Neural crest cell (in vitro differentiated cells): ENCODE measurements around the gene SLC15A1. TPM values are rescaled to one million over a fixed set of nuclear protein-coding genes. Genes with fewer than 3 reads are reported as not detected.

ENCODE experiments used
- DNase-seq: peaks from one replicate; pipeline ENCODE4 v3.0.0; 2021; ENCODE audit warnings: low read depth, mixed read lengths, low spot score
- H3K27ac Mint-ChIP-seq: one replicate; pipeline ENCODE4 v1.8.0; 2021; ENCODE audit warnings: mild to moderate bottlenecking, mixed read lengths; ENCODE audit not compliant: unreplicated experiment
- H3K27me3 Mint-ChIP-seq: 2 replicates; pipeline ENCODE4 v1.8.0; 2021; ENCODE audit warnings: low read depth, mild to moderate bottlenecking, mixed read lengths
- H3K36me3 Mint-ChIP-seq: 2 replicates; pipeline ENCODE4 v1.8.0; 2021; ENCODE audit warnings: low read depth, mild to moderate bottlenecking, mixed read lengths
- H3K4me1 Mint-ChIP-seq: 2 replicates; pipeline ENCODE4 v1.8.0; 2021; ENCODE audit warnings: mixed read lengths
- H3K4me3 Mint-ChIP-seq: one replicate; pipeline ENCODE4 v1.8.0; 2021; ENCODE audit warnings: mild to moderate bottlenecking, mixed read lengths
- H3K9me3 Mint-ChIP-seq: 2 replicates; pipeline ENCODE4 v1.8.0; 2021; ENCODE audit warnings: mixed read lengths
- CTCF ChIP-seq: fragments of 200-600 bp; sonication (generic); conservative IDR thresholded peaks from 2 replicates; pipeline ENCODE4 v1.5.0; 2021; ENCODE audit warnings: antibody characterized with exemption, mild to moderate bottlenecking
- total RNA-seq: library from RNA; stranded (reverse); gene quantifications from 2 replicates; pipeline ENCODE4 v1.2.1, GENCODE V29; 2021

SLC15A1 gene
- total RNA-seq, 1 donor from 2014 or later = not detected

- no peak for DNase-seq
- H3K27ac Mint-ChIP-seq = no peak overlapping the region
- no peaks in the 10 kb centered on the region for H3K9me3 Mint-ChIP-seq
Measured at GRCh38 chr13:98792321-98792720, 39.8 kb upstream of the SLC15A1 start.

DNA sequence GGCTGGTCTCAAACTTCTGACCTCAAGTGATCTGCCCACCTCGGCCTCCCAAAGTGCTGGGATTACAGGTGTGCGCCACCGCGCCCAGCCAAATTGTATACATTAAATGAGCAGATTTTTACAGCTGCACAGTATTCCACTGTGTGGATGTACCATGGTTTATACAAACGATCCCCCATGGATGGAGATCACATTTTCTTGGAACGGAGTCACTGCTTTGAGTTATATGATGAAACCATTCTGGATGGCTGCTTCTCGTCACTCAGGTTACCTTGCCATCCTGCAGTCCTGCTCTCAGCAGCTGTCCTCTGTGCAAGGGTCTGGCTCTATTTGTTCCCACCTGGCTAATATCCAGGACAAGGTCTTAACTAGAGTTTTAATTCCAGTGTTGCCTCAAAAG lies 39.1 kb upstream of the SLC15A1 start:
- no peaks in the 10 kb centered on the region for H3K36me3 Mint-ChIP-seq
- H3K27ac Mint-ChIP-seq = no peak overlapping the region
- H3K9me3 Mint-ChIP-seq = no peaks in the 10 kb centered on the region
- DNase-seq = no peak
- no peak overlapping the region for H3K4me3 Mint-ChIP-seq
- no peaks in the 10 kb centered on the region for H3K4me1 Mint-ChIP-seq
- no peak for TF ChIP-seq CTCF
- H3K27me3 Mint-ChIP-seq = no peaks in the 10 kb centered on the region

More at GRCh38 chr13:98792321-98792720, 39.8 kb upstream of the SLC15A1 start:
- Mint-ChIP-seq H3K36me3 (no peaks in the 10 kb centered on the region), H3K4me3 (no peak overlapping the region), H3K4me1 (no peaks in the 10 kb centered on the region), H3K27me3 (no peaks in the 10 kb centered on the region)
- TF ChIP-seq CTCF = no peak

GRCh38 chr13:98787996-98788395 lies 35.5 kb upstream of the SLC15A1 start:
- Mint-ChIP-seq H3K27ac (no peak overlapping the region), H3K4me1 (no peaks in the 10 kb centered on the region), H3K9me3 (no peaks in the 10 kb centered on the region), H3K36me3 (no peaks in the 10 kb centered on the region), H3K27me3 (no peaks in the 10 kb centered on the region), H3K4me3 (no peak overlapping the region)
- no peak for TF ChIP-seq CTCF
- no peak for DNase-seq

GRCh38 chr13:98787173-98787572 lies 34.7 kb upstream of the SLC15A1 start:
- Mint-ChIP-seq H3K9me3 (no peaks in the 10 kb centered on the region), H3K4me3 (no peak overlapping the region), H3K27ac (no peak overlapping the region), H3K27me3 (no peaks in the 10 kb centered on the region), H3K4me1 (no peaks in the 10 kb centered on the region), H3K36me3 (no peaks in the 10 kb centered on the region)
- no peak for TF ChIP-seq CTCF
- no peak for DNase-seq

DNA sequence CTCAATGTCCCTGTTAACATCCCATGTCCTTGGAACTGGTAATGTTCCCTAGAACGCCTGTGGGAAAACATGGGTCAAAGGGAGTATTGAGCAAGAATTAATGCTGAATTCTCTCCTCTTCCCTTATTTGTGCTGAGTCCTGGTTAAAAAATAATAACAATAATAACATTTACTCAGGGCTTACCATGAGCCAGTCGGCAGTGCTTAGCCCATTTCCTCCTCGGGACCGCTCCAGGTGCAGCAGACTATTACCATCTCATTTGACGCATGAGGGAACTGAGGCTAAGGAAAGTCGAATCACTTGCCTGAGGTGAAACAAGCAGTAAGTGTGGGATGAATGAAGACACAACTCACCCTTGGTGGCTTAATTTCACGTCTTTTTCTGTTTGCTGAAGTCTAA lies 33.6 kb upstream of the SLC15A1 start:
- H3K4me1 Mint-ChIP-seq = no peaks in the 10 kb centered on the region
- H3K27ac Mint-ChIP-seq = no peak overlapping the region
- no peaks in the 10 kb centered on the region for H3K27me3 Mint-ChIP-seq
- no peaks in the 10 kb centered on the region for H3K9me3 Mint-ChIP-seq
- no peaks in the 10 kb centered on the region for H3K36me3 Mint-ChIP-seq
- TF ChIP-seq CTCF = no peak
- no peak for DNase-seq
- H3K4me3 Mint-ChIP-seq = no peak overlapping the region

DNA sequence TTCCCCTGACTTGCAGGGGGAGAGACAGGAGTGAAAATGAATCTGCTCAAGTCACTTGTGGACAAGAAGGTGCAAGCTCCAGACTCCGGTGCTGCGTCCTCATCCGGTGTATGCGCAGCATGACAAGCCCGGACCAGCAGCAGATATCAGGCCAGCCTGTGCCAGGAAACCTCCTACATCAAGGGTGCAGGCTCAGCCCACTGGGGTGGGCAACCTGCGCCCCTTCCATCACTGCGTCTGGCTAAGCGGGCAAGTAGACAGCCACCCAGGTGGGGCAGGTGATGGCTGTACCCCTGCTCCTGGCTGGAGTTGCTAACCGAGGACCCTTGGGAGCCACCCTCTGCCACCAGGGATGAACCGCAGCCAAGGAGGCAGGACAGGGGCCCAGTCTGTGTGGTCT lies 32.9 kb upstream of the SLC15A1 start:
- Mint-ChIP-seq H3K36me3 (no peaks in the 10 kb centered on the region), H3K9me3 (no peaks in the 10 kb centered on the region), H3K27ac (no peak overlapping the region), H3K4me3 (no peak overlapping the region), H3K4me1 (no peaks in the 10 kb centered on the region), H3K27me3 (no peaks in the 10 kb centered on the region)
- DNase-seq = no peak
- TF ChIP-seq CTCF = no peak
